Uterus (tissue), 2 donors: ENCODE results near the gene SLC35D1.
"Not testable (repeated sequence)": the region's sequence is repeated elsewhere in the genome, so short reads cannot be mapped to it uniquely, and the experiment has no call there.

ENCODE experiments used
- POLR2A ChIP-seq, 2 donors: fragments of 450-650 bp; IDR thresholded peaks; one replicate each; pipeline ENCODE4 v1.6.1; 2016; ENCODE audit warnings: antibody characterized with exemption in 2 of 2, mild to moderate bottlenecking in 1 of 2, moderate library complexity in 1 of 2
- TF ChIP-seq, protein P1 (sequence below), 4 experiments: fragments of 200-600 bp in 2 of 4; fragments of 450-650 bp in 2 of 4; sonication (generic) in 2 of 4; IDR thresholded peaks; one replicate each; pipeline ENCODE4 v1.5.1; 2016 to 2019; ENCODE audit warnings: antibody characterized with exemption in 4 of 4, mild to moderate bottlenecking in 2 of 4, moderate library complexity in 1 of 4

DNA sequence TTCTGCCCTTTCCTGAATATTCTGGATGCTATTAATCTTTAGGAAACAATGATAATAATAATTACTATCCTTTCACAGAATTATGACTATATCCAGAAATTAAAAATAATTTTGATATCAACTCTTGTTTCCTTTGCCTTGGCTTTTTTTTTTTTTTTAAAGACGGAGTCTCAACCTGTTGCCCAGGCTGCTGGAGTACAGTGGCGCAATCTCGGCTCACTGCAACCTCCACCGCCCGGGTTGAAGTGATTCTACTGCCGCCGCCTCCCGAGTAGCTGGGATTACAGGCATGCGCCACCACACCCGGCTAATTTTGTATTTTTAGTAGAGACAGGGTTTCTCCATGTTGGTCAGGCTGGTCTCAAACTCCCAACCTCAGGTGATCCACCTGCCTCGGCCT lies 74.3 kb downstream of the SLC35D1 start:
- TF ChIP-seq, protein P1, sequence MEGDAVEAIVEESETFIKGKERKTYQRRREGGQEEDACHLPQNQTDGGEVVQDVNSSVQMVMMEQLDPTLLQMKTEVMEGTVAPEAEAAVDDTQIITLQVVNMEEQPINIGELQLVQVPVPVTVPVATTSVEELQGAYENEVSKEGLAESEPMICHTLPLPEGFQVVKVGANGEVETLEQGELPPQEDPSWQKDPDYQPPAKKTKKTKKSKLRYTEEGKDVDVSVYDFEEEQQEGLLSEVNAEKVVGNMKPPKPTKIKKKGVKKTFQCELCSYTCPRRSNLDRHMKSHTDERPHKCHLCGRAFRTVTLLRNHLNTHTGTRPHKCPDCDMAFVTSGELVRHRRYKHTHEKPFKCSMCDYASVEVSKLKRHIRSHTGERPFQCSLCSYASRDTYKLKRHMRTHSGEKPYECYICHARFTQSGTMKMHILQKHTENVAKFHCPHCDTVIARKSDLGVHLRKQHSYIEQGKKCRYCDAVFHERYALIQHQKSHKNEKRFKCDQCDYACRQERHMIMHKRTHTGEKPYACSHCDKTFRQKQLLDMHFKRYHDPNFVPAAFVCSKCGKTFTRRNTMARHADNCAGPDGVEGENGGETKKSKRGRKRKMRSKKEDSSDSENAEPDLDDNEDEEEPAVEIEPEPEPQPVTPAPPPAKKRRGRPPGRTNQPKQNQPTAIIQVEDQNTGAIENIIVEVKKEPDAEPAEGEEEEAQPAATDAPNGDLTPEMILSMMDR (IDR thresholded peaks at IDR 0.05) = not testable (repeated sequence)
- not testable (repeated sequence) for TF ChIP-seq POLR2A (IDR thresholded peaks at IDR 0.05)
